Sigmoid colon (tissue), 4 donors: ENCODE data around the gene STAG1.

Source experiments
- POLR2A ChIP-seq, 2 donors: fragments of 450-650 bp; IDR thresholded peaks; one replicate each; pipeline ENCODE4 v1.6.1; 2016; ENCODE audit warnings: antibody characterized with exemption in 2 of 2, mild to moderate bottlenecking in 2 of 2, moderate library complexity in 2 of 2
- POLR2AphosphoS5 ChIP-seq, 4 donors: sonication (generic); formaldehyde crosslinking; IDR thresholded peaks; one replicate each; pipeline ENCODE4 v1.6.1; 2017; ENCODE audit warnings: antibody characterized with exemption in 4 of 4
- TF ChIP-seq, protein P1 (sequence below), 4 experiments: fragments of 450-650 bp in 3 of 4; fragments of 200-600 bp in 1 of 4; IDR thresholded peaks; one replicate each; pipeline ENCODE4 v1.5.1; 2016 to 2019; ENCODE audit warnings: antibody characterized with exemption in 4 of 4, mild to moderate bottlenecking in 3 of 4, moderate library complexity in 2 of 4

DNA sequence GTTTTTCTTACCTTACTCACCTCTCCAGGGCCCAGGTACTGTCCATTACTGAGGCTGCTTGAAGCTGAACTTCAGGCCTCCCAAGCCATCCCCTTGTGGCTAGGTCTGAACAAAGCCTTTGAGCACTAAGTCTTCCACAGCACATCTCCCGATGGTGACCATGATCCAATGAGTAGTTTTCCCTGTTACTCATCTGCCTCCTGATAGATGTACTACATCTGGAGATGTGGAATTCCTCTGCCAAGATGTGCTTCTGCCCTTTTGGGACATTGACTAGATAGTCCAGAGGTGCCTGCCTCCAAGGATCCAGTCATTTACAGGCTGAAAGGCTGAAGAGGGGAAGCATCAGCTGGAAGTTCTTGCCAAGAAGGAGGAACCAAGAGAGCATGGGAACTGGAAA, 37.8 kb upstream of the STAG1 start:
- TF ChIP-seq, protein P1, sequence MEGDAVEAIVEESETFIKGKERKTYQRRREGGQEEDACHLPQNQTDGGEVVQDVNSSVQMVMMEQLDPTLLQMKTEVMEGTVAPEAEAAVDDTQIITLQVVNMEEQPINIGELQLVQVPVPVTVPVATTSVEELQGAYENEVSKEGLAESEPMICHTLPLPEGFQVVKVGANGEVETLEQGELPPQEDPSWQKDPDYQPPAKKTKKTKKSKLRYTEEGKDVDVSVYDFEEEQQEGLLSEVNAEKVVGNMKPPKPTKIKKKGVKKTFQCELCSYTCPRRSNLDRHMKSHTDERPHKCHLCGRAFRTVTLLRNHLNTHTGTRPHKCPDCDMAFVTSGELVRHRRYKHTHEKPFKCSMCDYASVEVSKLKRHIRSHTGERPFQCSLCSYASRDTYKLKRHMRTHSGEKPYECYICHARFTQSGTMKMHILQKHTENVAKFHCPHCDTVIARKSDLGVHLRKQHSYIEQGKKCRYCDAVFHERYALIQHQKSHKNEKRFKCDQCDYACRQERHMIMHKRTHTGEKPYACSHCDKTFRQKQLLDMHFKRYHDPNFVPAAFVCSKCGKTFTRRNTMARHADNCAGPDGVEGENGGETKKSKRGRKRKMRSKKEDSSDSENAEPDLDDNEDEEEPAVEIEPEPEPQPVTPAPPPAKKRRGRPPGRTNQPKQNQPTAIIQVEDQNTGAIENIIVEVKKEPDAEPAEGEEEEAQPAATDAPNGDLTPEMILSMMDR (IDR thresholded peaks at IDR 0.05) = no peak
- TF ChIP-seq POLR2A (IDR thresholded peaks at IDR 0.05) = no peak
- TF ChIP-seq POLR2AphosphoS5 (IDR thresholded peaks at IDR 0.05) = no peak
